HEK293 (cell line): ENCODE measurements around the gene DPH7.

Experiments used
- GFI1B ChIP-seq: fragments of 450-650 bp; formaldehyde crosslinking; IDR thresholded peaks from 2 replicates; pipeline ENCODE4 v1.5.1; 2016; ENCODE audit warnings: missing biosample characterization, missing genetic modification characterization
- GLI2 ChIP-seq: fragments of 450-650 bp; formaldehyde crosslinking; IDR thresholded peaks from 2 replicates; pipeline ENCODE4; 2017; ENCODE audit warnings: missing biosample characterization, missing genetic modification characterization, low read depth, borderline replicate concordance
- GLIS2 ChIP-seq: fragments of 450-650 bp; formaldehyde crosslinking; IDR thresholded peaks from 2 replicates; pipeline ENCODE4 v1.5.1; 2016; ENCODE audit warnings: missing biosample characterization, missing genetic modification characterization
- HOXC10 ChIP-seq: sonication (generic); formaldehyde crosslinking; IDR thresholded peaks from 2 replicates; pipeline ENCODE4 v1.8.1; 2023; ENCODE audit warnings: mild to moderate bottlenecking, missing genetic modification reagents
- KLF10 ChIP-seq: fragments of 450-650 bp; IDR thresholded peaks from 2 replicates; pipeline ENCODE4 v1.5.1; 2018; ENCODE audit warnings: missing biosample characterization, mild to moderate bottlenecking, missing genetic modification characterization
- PRDM2 ChIP-seq: fragments of 450-650 bp; formaldehyde crosslinking; IDR thresholded peaks from 2 replicates; pipeline ENCODE4 v1.5.1; 2016; ENCODE audit warnings: missing biosample characterization, missing genetic modification characterization, borderline replicate concordance
- RBAK ChIP-seq: fragments of 450-650 bp; formaldehyde crosslinking; IDR thresholded peaks from 2 replicates; pipeline ENCODE4 v1.5.1; 2016; ENCODE audit warnings: missing biosample characterization, missing genetic modification characterization
- WT1 ChIP-seq: fragments of 450-650 bp; formaldehyde crosslinking; IDR thresholded peaks from 2 replicates; pipeline ENCODE4 v1.5.1; 2016; ENCODE audit warnings: missing biosample characterization, missing genetic modification characterization
- ZEB2 ChIP-seq: fragments of 450-650 bp; formaldehyde crosslinking; IDR thresholded peaks from 2 replicates; pipeline ENCODE4 v1.5.1; 2016; ENCODE audit warnings: missing biosample characterization, missing genetic modification characterization
- ZFP37 ChIP-seq: fragments of 450-650 bp; formaldehyde crosslinking; IDR thresholded peaks from 2 replicates; pipeline ENCODE4 v1.5.1; 2016; ENCODE audit warnings: missing biosample characterization, missing genetic modification characterization
- ZNF18 ChIP-seq: fragments of 450-650 bp; formaldehyde crosslinking; IDR thresholded peaks from 2 replicates; pipeline ENCODE4 v1.5.1; 2016; ENCODE audit warnings: missing biosample characterization, missing genetic modification characterization
- ZNF292 ChIP-seq: fragments of 450-650 bp; formaldehyde crosslinking; IDR thresholded peaks from 2 replicates; pipeline ENCODE4 v1.5.1; 2016; ENCODE audit warnings: low read depth, missing biosample characterization, missing genetic modification characterization, borderline replicate concordance
- ZNF311 ChIP-seq: fragments of 450-650 bp; formaldehyde crosslinking; IDR thresholded peaks from 2 replicates; pipeline ENCODE4 v1.5.1; 2017; ENCODE audit warnings: missing biosample characterization, missing genetic modification characterization, borderline replicate concordance
- ZNF335 ChIP-seq: fragments of 450-650 bp; formaldehyde crosslinking; conservative IDR thresholded peaks from 2 replicates; pipeline ENCODE4 v1.5.1; 2016; ENCODE audit warnings: missing biosample characterization, missing genetic modification characterization
- ZNF398 ChIP-seq: fragments of 450-650 bp; formaldehyde crosslinking; IDR thresholded peaks from 2 replicates; pipeline ENCODE4 v1.5.1; 2017; ENCODE audit warnings: missing biosample characterization, missing genetic modification characterization
- ZNF48 ChIP-seq: fragments of 450-650 bp; formaldehyde crosslinking; IDR thresholded peaks from 2 replicates; pipeline ENCODE4 v1.5.1; 2016; ENCODE audit warnings: missing biosample characterization, missing genetic modification characterization
- ZNF596 ChIP-seq: fragments of 450-650 bp; IDR thresholded peaks from 2 replicates; pipeline ENCODE4 v1.5.0; 2018; ENCODE audit warnings: missing biosample characterization, mild to moderate bottlenecking, missing genetic modification characterization, moderate library complexity
- ZNF660 ChIP-seq: fragments of 450-650 bp; IDR thresholded peaks from 2 replicates; pipeline ENCODE4 v1.5.1; 2018; ENCODE audit warnings: missing biosample characterization, mild to moderate bottlenecking, missing genetic modification characterization
- ZNF707 ChIP-seq: fragments of 450-650 bp; formaldehyde crosslinking; IDR thresholded peaks from 2 replicates; pipeline ENCODE4 v1.5.1; 2016; ENCODE audit warnings: missing biosample characterization, missing genetic modification characterization
- ZNF777 ChIP-seq: fragments of 450-650 bp; formaldehyde crosslinking; IDR thresholded peaks from 2 replicates; pipeline ENCODE4 v1.5.1; 2017; ENCODE audit warnings: missing biosample characterization, missing genetic modification characterization, borderline replicate concordance
- ZNF791 ChIP-seq: fragments of 450-650 bp; formaldehyde crosslinking; IDR thresholded peaks from 2 replicates; pipeline ENCODE4 v1.5.1; 2016; ENCODE audit warnings: missing biosample characterization, missing genetic modification characterization
- ZNF843 ChIP-seq: fragments of 450-650 bp; formaldehyde crosslinking; IDR thresholded peaks from 2 replicates; pipeline ENCODE4 v1.5.1; 2016; ENCODE audit warnings: missing biosample characterization, missing genetic modification characterization
- ZSCAN23 ChIP-seq: fragments of 450-650 bp; formaldehyde crosslinking; IDR thresholded peaks from 2 replicates; pipeline ENCODE4 v1.5.1; 2016; ENCODE audit warnings: missing biosample characterization, missing genetic modification characterization
- ZXDB ChIP-seq: fragments of 450-650 bp; formaldehyde crosslinking; IDR thresholded peaks from 2 replicates; pipeline ENCODE4 v1.5.1; 2016; ENCODE audit warnings: missing biosample characterization, missing genetic modification characterization
- TF ChIP-seq, protein P1 (sequence below): fragments of 450-650 bp; formaldehyde crosslinking; IDR thresholded peaks from 2 replicates; pipeline ENCODE4 v1.5.1; 2017; ENCODE audit warnings: missing biosample characterization, missing genetic modification characterization
- TF ChIP-seq, protein P2 (sequence below): fragments of 450-650 bp; formaldehyde crosslinking; IDR thresholded peaks from 2 replicates; pipeline ENCODE4 v1.5.1; 2017; ENCODE audit warnings: missing biosample characterization, missing genetic modification characterization
- TF ChIP-seq, protein P3 (sequence below): fragments of 450-650 bp; formaldehyde crosslinking; IDR thresholded peaks from 2 replicates; pipeline ENCODE4; 2016; ENCODE audit warnings: missing biosample characterization, missing genetic modification characterization

Gene DPH7

DNA sequence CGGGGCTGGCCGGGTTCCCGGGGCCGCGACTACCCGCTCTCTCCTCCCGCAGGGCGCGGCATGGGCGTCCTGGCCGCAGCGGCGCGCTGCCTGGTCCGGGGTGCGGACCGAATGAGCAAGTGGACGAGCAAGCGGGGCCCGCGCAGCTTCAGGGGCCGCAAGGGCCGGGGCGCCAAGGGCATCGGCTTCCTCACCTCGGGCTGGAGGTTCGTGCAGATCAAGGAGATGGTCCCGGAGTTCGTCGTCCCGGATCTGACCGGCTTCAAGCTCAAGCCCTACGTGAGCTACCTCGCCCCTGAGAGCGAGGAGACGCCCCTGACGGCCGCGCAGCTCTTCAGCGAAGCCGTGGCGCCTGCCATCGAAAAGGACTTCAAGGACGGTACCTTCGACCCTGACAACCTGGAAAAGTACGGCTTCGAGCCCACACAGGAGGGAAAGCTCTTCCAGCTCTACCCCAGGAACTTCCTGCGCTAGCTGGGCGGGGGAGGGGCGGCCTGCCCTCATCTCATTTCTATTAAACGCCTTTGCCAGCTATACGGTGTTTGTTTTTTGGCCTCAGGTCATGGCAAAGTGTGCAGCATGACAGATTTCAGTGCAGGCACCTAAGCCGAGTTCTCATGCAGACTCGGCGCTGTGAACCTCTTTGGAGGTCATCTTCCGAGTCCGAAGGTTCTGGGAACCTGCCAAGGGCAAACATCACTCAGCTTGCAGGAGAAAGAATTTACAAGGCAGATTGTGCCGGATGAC, 26.5 kb downstream of the DPH7 start (continued):
- TF ChIP-seq, protein P1, sequence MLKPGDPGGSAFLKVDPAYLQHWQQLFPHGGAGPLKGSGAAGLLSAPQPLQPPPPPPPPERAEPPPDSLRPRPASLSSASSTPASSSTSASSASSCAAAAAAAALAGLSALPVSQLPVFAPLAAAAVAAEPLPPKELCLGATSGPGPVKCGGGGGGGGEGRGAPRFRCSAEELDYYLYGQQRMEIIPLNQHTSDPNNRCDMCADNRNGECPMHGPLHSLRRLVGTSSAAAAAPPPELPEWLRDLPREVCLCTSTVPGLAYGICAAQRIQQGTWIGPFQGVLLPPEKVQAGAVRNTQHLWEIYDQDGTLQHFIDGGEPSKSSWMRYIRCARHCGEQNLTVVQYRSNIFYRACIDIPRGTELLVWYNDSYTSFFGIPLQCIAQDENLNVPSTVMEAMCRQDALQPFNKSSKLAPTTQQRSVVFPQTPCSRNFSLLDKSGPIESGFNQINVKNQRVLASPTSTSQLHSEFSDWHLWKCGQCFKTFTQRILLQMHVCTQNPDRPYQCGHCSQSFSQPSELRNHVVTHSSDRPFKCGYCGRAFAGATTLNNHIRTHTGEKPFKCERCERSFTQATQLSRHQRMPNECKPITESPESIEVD (tag by site-specific recombination), result no peak
- TF ChIP-seq ZFP37, result 0 out of 2 replicates have a peak, but pooled peaks have one; percentile 39
- TF ChIP-seq ZNF335 (tag by site-specific recombination), result peak; percentile 29
- TF ChIP-seq ZNF18 (tag by site-specific recombination), result no peak
- no peak for TF ChIP-seq ZNF311 (tag by site-specific recombination)
- TF ChIP-seq, protein P2, sequence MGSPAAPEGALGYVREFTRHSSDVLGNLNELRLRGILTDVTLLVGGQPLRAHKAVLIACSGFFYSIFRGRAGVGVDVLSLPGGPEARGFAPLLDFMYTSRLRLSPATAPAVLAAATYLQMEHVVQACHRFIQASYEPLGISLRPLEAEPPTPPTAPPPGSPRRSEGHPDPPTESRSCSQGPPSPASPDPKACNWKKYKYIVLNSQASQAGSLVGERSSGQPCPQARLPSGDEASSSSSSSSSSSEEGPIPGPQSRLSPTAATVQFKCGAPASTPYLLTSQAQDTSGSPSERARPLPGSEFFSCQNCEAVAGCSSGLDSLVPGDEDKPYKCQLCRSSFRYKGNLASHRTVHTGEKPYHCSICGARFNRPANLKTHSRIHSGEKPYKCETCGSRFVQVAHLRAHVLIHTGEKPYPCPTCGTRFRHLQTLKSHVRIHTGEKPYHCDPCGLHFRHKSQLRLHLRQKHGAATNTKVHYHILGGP (tag by site-specific recombination), result no peak
- no peak for TF ChIP-seq ZNF660
- no peak for TF ChIP-seq ZNF791 (tag by site-specific recombination)
- no peak for TF ChIP-seq ZSCAN23 (tag by site-specific recombination)
- TF ChIP-seq, protein P3, sequence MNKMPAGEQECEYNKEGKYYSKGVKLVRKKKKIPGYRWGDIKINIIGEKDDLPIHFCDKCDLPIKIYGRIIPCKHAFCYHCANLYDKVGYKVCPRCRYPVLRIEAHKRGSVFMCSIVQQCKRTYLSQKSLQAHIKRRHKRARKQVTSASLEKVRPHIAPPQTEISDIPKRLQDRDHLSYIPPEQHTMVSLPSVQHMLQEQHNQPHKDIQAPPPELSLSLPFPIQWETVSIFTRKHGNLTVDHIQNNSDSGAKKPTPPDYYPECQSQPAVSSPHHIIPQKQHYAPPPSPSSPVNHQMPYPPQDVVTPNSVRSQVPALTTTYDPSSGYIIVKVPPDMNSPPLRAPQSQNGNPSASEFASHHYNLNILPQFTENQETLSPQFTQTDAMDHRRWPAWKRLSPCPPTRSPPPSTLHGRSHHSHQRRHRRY (tag by site-specific recombination), result no peak
- TF ChIP-seq ZNF398 (tag by site-specific recombination), result no peak
- peak; percentile 54; the same call in 1 of the 2 replicates for TF ChIP-seq KLF10 (tag by site-specific recombination)
- no peak for TF ChIP-seq ZNF292 (tag by site-specific recombination)
- no peak for TF ChIP-seq HOXC10 (CRISPR knock-in tag)
- 0 out of 2 replicates have a peak, but pooled peaks have one; percentile 21 for TF ChIP-seq WT1 (tag by site-specific recombination)
- TF ChIP-seq GLIS2 (tag by site-specific recombination), result peak; percentile 20
- peak; percentile 78 for TF ChIP-seq ZEB2 (tag by site-specific recombination)
- no peak for TF ChIP-seq ZNF843 (tag by site-specific recombination)
- TF ChIP-seq GLI2 (tag by site-specific recombination), result no peak
- TF ChIP-seq ZNF777 (tag by site-specific recombination), result no peak
- TF ChIP-seq ZNF596 (tag by site-specific recombination), result no peak
- TF ChIP-seq ZNF707, result no peak
- no peak for TF ChIP-seq GFI1B (tag by site-specific recombination)
- TF ChIP-seq PRDM2, result no peak
- TF ChIP-seq ZNF48 (tag by site-specific recombination), result no peak
- TF ChIP-seq RBAK (tag by site-specific recombination), result no peak
- TF ChIP-seq ZXDB (tag by site-specific recombination), result peak; percentile 75
